Measurements from ENCODE around the gene SHC4.

DNA sequence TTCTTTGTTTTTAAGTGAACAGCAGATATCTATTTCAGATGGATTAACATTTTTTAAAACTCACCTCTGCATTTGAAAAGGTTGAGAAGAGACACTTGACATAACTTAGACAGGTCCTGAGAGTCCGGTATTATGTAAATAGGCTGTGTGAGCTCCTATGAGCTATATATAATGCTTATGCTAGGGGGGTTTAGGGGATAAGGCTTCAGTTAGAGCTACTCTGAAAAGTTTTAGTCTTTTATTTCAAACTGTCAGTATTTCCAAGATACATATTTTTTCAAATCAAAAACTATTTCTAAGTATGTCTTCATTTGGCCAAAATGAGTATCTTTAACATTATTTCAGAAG is 16.9 kb downstream of the SHC4 start:
- no peak for TF ChIP-seq MYC (IDR thresholded peaks at IDR 0.05; ENCODE audit: low read depth, low read length)
- TF ChIP-seq, protein P1, sequence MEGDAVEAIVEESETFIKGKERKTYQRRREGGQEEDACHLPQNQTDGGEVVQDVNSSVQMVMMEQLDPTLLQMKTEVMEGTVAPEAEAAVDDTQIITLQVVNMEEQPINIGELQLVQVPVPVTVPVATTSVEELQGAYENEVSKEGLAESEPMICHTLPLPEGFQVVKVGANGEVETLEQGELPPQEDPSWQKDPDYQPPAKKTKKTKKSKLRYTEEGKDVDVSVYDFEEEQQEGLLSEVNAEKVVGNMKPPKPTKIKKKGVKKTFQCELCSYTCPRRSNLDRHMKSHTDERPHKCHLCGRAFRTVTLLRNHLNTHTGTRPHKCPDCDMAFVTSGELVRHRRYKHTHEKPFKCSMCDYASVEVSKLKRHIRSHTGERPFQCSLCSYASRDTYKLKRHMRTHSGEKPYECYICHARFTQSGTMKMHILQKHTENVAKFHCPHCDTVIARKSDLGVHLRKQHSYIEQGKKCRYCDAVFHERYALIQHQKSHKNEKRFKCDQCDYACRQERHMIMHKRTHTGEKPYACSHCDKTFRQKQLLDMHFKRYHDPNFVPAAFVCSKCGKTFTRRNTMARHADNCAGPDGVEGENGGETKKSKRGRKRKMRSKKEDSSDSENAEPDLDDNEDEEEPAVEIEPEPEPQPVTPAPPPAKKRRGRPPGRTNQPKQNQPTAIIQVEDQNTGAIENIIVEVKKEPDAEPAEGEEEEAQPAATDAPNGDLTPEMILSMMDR (IDR thresholded peaks at IDR 0.05; ENCODE audit: low read depth, low read length), result no peak
